RPMI7951 (cell line): Measurements from ENCODE around the gene MATN1. TPM values are rescaled to one million over a fixed set of nuclear protein-coding genes. Genes with fewer than 3 reads are reported as not detected.

Experiments used
- DNase-seq: peaks from one replicate; pipeline ENCODE4 v3.0.0-alpha.2; 2012; ENCODE audit warnings: low read depth
- total RNA-seq: library from RNA; depleted of rRNA; stranded (reverse); fragments of >200 nt; shearing (Covaris generic); gene quantifications from 2 replicates; pipeline ENCODE4 v1.2.3, GENCODE V29; 2014; rRNA removed

Gene MATN1
- total RNA-seq, 1 experiment from 2014 or later: 0.48 TPM

GRCh38 chr1:30662291-30662840, 61.0 kb downstream of the MATN1 start:
- no peak for DNase-seq

DNA sequence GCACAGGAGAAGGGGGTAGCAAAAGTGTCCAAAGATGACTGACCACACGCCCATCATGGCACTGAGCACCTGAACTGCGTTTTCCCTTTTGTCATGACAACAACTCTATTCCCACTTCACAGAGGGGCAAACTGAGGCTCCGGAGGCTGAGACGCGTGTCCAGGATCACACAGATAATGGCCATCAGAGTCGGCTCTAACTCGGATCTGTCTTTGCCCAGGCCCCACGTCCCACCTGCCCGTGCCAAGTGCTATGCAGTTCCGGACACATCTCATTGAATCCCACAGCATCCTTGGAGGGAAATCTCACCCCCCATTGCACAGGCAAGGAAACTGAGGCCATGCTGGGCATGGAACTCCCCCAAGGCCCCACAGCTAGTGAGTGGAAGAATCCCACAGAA, 62.1 kb downstream of the MATN1 start:
- DNase-seq: no peak

Other genes starting within 250 kb of the MATN1 start
- 70.7 and 82.5 TPM in 2 replicates for gene LAPTM5, start 34.2 kb upstream of the MATN1 start, total RNA-seq
- gene SDC3, start 185.2 kb upstream of the MATN1 start, total RNA-seq: 27.3 and 35.3 TPM in 2 replicates